Caco-2 (cell line): ENCODE measurements around the gene ZNHIT1. TPM values are rescaled to one million over a fixed set of nuclear protein-coding genes. Genes with fewer than 3 reads are reported as not detected.

Experiments
- BruUV-seq: library from RNA; stranded (reverse); fragments of 400-500 nt; replicated peaks from 2 replicates; lab custom pipeline; 2021; lab: Mats Ljungman, UMichigan
- CTCF ChIA-PET: fragments of 300-600 bp; sonication (Branson Sonifier 250); formaldehyde crosslinking; loops from one replicate; lab custom pipeline; 2022; ENCODE audit warnings: antibody characterized with exemption; lab: Charles Lee
- POLR2A ChIA-PET: fragments of 300-600 bp; sonication (Branson Sonifier 250); formaldehyde crosslinking; loops from one replicate; lab custom pipeline; 2022; ENCODE audit warnings: antibody characterized with exemption; lab: Charles Lee
- DNase-seq, 2 experiments: peaks; one replicate each; pipeline versions ENCODE4 v3.0.0 to v3.0.0-alpha.2; 2020 to 2022
- H3K27me3 ChIP-seq: replicated peaks from 2 replicates; pipeline ENCODE4 v1.6.0; 2011; ENCODE audit warnings: low read length; ENCODE audit not compliant: control insufficient read depth, insufficient read depth
- H3K36me3 ChIP-seq: 2 replicates; pipeline ENCODE4 v1.5.1; 2011; ENCODE audit warnings: low read length; ENCODE audit not compliant: control insufficient read depth, insufficient read depth
- H3K4me1 ChIP-seq: fragments of 250-450 bp; sonication (Bioruptor Pico); 2 replicates; pipeline ENCODE4 v1.5.1; 2020; ENCODE audit warnings: mild to moderate bottlenecking
- H3K4me3 ChIP-seq: 2 replicates; pipeline ENCODE4 v1.5.1; 2011; ENCODE audit warnings: low read depth, mild to moderate bottlenecking, control low read depth, low read length
- H3K9me3 ChIP-seq: fragments of 250-450 bp; sonication (Bioruptor Pico); 2 replicates; pipeline ENCODE4 v1.5.1; 2020; ENCODE audit warnings: mild to moderate bottlenecking, moderate library complexity
- H3K27ac Mint-ChIP-seq: one replicate; pipeline ENCODE4 v1.8.0; 2022; ENCODE audit warnings: mixed read lengths; ENCODE audit not compliant: unreplicated experiment
- H3K27me3 Mint-ChIP-seq: one replicate; pipeline ENCODE4 v1.8.0; 2022; ENCODE audit warnings: mixed read lengths; ENCODE audit not compliant: insufficient read depth, unreplicated experiment
- H3K36me3 Mint-ChIP-seq: one replicate; pipeline ENCODE4 v1.8.0; 2022; ENCODE audit warnings: mild to moderate bottlenecking, mixed read lengths; ENCODE audit not compliant: insufficient read depth, unreplicated experiment
- H3K4me1 Mint-ChIP-seq: one replicate; pipeline ENCODE4 v1.8.0; 2022; ENCODE audit warnings: low read depth, mixed read lengths; ENCODE audit not compliant: unreplicated experiment
- H3K4me3 Mint-ChIP-seq: one replicate; pipeline ENCODE4 v1.8.0; 2022; ENCODE audit warnings: mild to moderate bottlenecking, moderate library complexity, mixed read lengths; ENCODE audit not compliant: unreplicated experiment
- H3K9me3 Mint-ChIP-seq: one replicate; pipeline ENCODE4 v1.8.0; 2022; ENCODE audit warnings: mixed read lengths; ENCODE audit not compliant: unreplicated experiment
- intact Hi-C: fragments of 100-400 bp; cut with micrococcal nuclease; formaldehyde crosslinking; loops from one replicate; pipeline ENCODE4 v1.10.0; 2022; ENCODE audit not compliant: unreplicated experiment
- total RNA-seq: library from RNA; stranded (reverse); gene quantifications from 2 replicates; pipeline ENCODE4 v1.2.3, GENCODE V29; 2022
- TF ChIP-seq, protein P1 (sequence below), 2 experiments: fragments of 200-600 bp in 1 of 2; IDR thresholded peaks; 1 replicate in 1 of 2; 2 replicates in 1 of 2; pipeline versions ENCODE4 v1.5.1 to v1.8.0; 2011 to 2022; ENCODE audit warnings: antibody characterized with exemption in 1 of 2, control low read depth in 1 of 2, inconsistent platforms in 1 of 2, low read depth in 1 of 2, low read length in 1 of 2, mild to moderate bottlenecking in 1 of 2, moderate library complexity in 1 of 2; ENCODE audit not compliant: insufficient read depth in 1 of 2, severe bottlenecking in 1 of 2, unreplicated experiment in 1 of 2

The ZNHIT1 gene
- total RNA-seq, 1 experiment from 2014 or later, result 64.0 TPM

DNA sequence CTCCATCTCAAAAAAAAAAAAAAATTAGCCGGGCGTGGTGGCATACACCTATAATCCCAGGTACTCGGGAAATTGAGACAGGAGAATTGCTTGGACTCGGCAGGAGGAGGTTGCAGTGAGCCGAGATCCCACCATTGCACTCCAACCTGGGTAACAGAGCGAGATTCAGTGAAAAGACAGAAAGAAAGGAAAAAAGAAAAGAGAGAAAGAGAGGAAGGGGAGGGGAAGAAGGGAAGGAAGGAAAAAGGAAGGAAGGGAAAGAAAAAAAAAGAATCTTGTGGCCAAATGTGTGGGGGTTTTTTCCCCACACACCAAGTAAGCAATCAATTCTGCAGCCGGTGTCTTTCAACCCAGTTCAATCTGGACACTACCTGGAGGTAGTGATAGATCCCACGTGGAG is 28.9 kb upstream of the ZNHIT1 start:
- Histone ChIP-seq H3K4me3 (no peak overlapping the region), H3K27me3 (no peaks in the 10 kb centered on the region), H3K4me1 (peaks cover 12% of the 10 kb centered on the region; the same call in 1 of the 2 replicates), H3K36me3 (no peaks in the 10 kb centered on the region), H3K9me3 (no peaks in the 10 kb centered on the region)
- Mint-ChIP-seq H3K27ac (no peak overlapping the region), H3K27me3 (no peaks in the 10 kb centered on the region), H3K9me3 (no peaks in the 10 kb centered on the region), H3K4me1 (no peaks in the 10 kb centered on the region), H3K36me3 (no peaks in the 10 kb centered on the region), H3K4me3 (no peak overlapping the region)
- no peak for DNase-seq
- BruUV-seq, result no TSS peak
- TF ChIP-seq, protein P1, sequence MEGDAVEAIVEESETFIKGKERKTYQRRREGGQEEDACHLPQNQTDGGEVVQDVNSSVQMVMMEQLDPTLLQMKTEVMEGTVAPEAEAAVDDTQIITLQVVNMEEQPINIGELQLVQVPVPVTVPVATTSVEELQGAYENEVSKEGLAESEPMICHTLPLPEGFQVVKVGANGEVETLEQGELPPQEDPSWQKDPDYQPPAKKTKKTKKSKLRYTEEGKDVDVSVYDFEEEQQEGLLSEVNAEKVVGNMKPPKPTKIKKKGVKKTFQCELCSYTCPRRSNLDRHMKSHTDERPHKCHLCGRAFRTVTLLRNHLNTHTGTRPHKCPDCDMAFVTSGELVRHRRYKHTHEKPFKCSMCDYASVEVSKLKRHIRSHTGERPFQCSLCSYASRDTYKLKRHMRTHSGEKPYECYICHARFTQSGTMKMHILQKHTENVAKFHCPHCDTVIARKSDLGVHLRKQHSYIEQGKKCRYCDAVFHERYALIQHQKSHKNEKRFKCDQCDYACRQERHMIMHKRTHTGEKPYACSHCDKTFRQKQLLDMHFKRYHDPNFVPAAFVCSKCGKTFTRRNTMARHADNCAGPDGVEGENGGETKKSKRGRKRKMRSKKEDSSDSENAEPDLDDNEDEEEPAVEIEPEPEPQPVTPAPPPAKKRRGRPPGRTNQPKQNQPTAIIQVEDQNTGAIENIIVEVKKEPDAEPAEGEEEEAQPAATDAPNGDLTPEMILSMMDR (IDR thresholded peaks at IDR 0.05; ENCODE audit: insufficient read depth in 1 of 2, low read depth in 1 of 2, low read length in 1 of 2, severe bottlenecking in 1 of 2, unreplicated experiment in 1 of 2), result no peak
- intact Hi-C loops, result no loop called here
- ChIA-PET POLR2A (interaction anchor here (0.6 kb wide), 1 partner anchor 89 kb away, joined by 7 read pairs; no protein-coding TSS in a partner anchor), CTCF (interaction anchor here (0.6 kb wide), 1 partner anchor 13 kb away, joined by 5 read pairs; no protein-coding TSS in a partner anchor)

DNA sequence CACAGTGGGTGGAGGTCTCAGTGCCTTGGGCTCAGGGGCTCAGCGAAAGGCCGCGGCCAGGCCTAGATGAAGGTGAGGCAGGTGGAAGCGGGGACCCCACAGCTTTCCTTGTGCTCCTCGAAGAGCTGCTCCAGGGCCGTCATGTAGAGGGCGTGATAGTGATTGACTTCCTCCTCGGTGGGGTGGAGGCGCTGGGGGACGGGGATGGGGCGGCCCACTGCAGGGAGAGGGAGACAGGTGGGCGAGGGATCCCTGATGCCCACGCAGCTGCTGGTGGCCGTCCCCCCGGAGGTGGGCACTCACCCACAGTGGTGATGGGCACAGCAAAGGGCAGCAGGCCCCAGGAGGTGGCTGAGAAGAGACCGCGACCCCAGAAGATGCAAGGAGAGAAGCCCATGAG is 22.1 kb upstream of the ZNHIT1 start:
- no peak overlapping the region for H3K4me3 ChIP-seq
- no peak for DNase-seq
- Mint-ChIP-seq H3K27me3 (no peaks in the 10 kb centered on the region), H3K4me1 (peaks cover 7% of the 10 kb centered on the region), H3K36me3 (no peaks in the 10 kb centered on the region), H3K9me3 (no peaks in the 10 kb centered on the region), H3K4me3 (no peak overlapping the region), H3K27ac (no peak overlapping the region)
- no peaks in the 10 kb centered on the region; the same call in 1 of the 2 replicates for H3K36me3 ChIP-seq
- TF ChIP-seq, protein P1 (IDR thresholded peaks at IDR 0.05; ENCODE audit: insufficient read depth in 1 of 2, low read depth in 1 of 2, low read length in 1 of 2, severe bottlenecking in 1 of 2, unreplicated experiment in 1 of 2), result no peak
- H3K4me1 ChIP-seq, result peaks cover 14% of the 10 kb centered on the region
- intact Hi-C loops, result no loop called here
- H3K27me3 ChIP-seq, result no peaks in the 10 kb centered on the region
- BruUV-seq, result no TSS peak
- ChIA-PET CTCF (no interaction called here), POLR2A (no interaction called here)
- H3K9me3 ChIP-seq, result no peaks in the 10 kb centered on the region

DNA sequence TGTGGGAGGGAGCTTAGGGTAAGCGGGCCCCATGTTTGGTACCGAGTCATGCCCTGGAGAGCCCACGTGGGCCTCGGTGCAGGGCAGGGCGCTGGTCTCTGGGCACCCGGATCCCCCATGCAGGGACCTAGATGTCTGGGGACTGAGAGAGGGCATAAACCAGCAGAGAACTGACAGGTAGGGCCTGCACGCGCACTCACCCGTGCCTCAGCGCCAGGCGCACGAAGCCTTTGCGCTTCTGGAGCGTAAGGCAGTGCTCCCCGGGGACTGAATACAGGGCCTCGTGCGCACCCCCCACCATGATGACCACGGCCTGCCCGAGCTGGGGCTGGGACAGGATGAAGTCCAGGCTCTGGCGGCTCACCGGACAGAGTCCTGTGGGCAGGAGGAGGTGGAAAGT is 20.0 kb upstream of the ZNHIT1 start:
- no peak overlapping the region for H3K4me3 ChIP-seq
- Mint-ChIP-seq H3K9me3 (no peaks in the 10 kb centered on the region), H3K27me3 (no peaks in the 10 kb centered on the region), H3K4me3 (no peak overlapping the region), H3K4me1 (peaks cover 14% of the 10 kb centered on the region), H3K27ac (no peak overlapping the region), H3K36me3 (no peaks in the 10 kb centered on the region)
- DNase-seq, result no peak
- no peaks in the 10 kb centered on the region; the same call in 1 of the 2 replicates for H3K36me3 ChIP-seq
- TF ChIP-seq, protein P1 (IDR thresholded peaks at IDR 0.05; ENCODE audit: insufficient read depth in 1 of 2, low read depth in 1 of 2, low read length in 1 of 2, severe bottlenecking in 1 of 2, unreplicated experiment in 1 of 2), result no peak
- intact Hi-C loops, result no loop called here
- peaks cover 20% of the 10 kb centered on the region for H3K4me1 ChIP-seq
- BruUV-seq, result no TSS peak
- no peaks in the 10 kb centered on the region for H3K9me3 ChIP-seq
- ChIA-PET POLR2A (no interaction called here), CTCF (no interaction called here)
- no peaks in the 10 kb centered on the region for H3K27me3 ChIP-seq
